Liver (tissue), 9 donors: ENCODE measurements around the gene SPRED1. TPM values are rescaled to one million over a fixed set of nuclear protein-coding genes. Genes with fewer than 3 reads are reported as not detected.

Experiments
- DNase-seq: peaks from one replicate; pipeline ENCODE4 v3.0.0-alpha.2; 2017; ENCODE audit warnings: low spot score
- H3K27ac ChIP-seq, 2 donors: one replicate each; pipeline ENCODE4 v1.7.0; 2013; ENCODE audit warnings: inconsistent platforms in 2 of 2, low read length in 2 of 2, control low read depth in 1 of 2, low read depth in 1 of 2, mild to moderate bottlenecking in 1 of 2
- H3K27me3 ChIP-seq, 4 donors: one replicate each; pipeline versions ENCODE4 v1.6.1 to v1.7.0; 2013; ENCODE audit warnings: low read length in 3 of 4, inconsistent platforms in 1 of 4, mild to moderate bottlenecking in 1 of 4, moderate library complexity in 1 of 4; ENCODE audit not compliant: control insufficient read depth in 4 of 4, insufficient read depth in 4 of 4
- H3K36me3 ChIP-seq, 4 donors: one replicate each; pipeline versions ENCODE4 v1.6.1 to v1.7.0; 2013; ENCODE audit warnings: low read length in 3 of 4, mild to moderate bottlenecking in 3 of 4, low read depth in 1 of 4, moderate library complexity in 1 of 4; ENCODE audit not compliant: control insufficient read depth in 4 of 4, insufficient read depth in 3 of 4
- H3K4me1 ChIP-seq, 4 donors: one replicate each; pipeline versions ENCODE4 v1.6.1 to v1.7.0; 2013; ENCODE audit warnings: low read length in 3 of 4, mild to moderate bottlenecking in 3 of 4, moderate library complexity in 1 of 4; ENCODE audit not compliant: control insufficient read depth in 4 of 4, insufficient read depth in 4 of 4
- H3K4me3 ChIP-seq, 3 donors: one replicate each; pipeline versions ENCODE4 v1.6.1 to v1.7.0; 2013; ENCODE audit warnings: low read length in 3 of 3, control low read depth in 1 of 3, low read depth in 1 of 3, mild to moderate bottlenecking in 1 of 3
- H3K9ac ChIP-seq, 2 donors: one replicate each; pipeline ENCODE4 v1.7.0; 2013; ENCODE audit warnings: low read length in 2 of 2, mild to moderate bottlenecking in 2 of 2, moderate library complexity in 2 of 2, control low read depth in 1 of 2, low read depth in 1 of 2
- H3K9me3 ChIP-seq, 4 donors: one replicate each; pipeline versions ENCODE4 v1.6.1 to v1.7.0; 2013; ENCODE audit warnings: low read length in 3 of 4; ENCODE audit not compliant: control insufficient read depth in 4 of 4
- ATF3 ChIP-seq: IDR thresholded peaks from 2 replicates; pipeline ENCODE4 v1.6.1; 2016; ENCODE audit warnings: antibody characterized with exemption
- EGR1 ChIP-seq, 2 donors: IDR thresholded peaks; 2 replicates each; pipeline ENCODE4 v1.6.1; 2016 to 2018; ENCODE audit warnings: antibody characterized with exemption in 2 of 2, low read depth in 2 of 2
- HNF4A ChIP-seq, 2 donors: conservative IDR thresholded peaks; 2 replicates each; pipeline ENCODE4 v1.6.1; 2016; ENCODE audit warnings: antibody characterized with exemption in 2 of 2, mild to moderate bottlenecking in 2 of 2
- HNF4G ChIP-seq: IDR thresholded peaks from 2 replicates; pipeline ENCODE4 v1.6.1; 2016; ENCODE audit warnings: antibody characterized with exemption
- NR2F2 ChIP-seq: IDR thresholded peaks from 2 replicates; pipeline ENCODE4 v1.6.1; 2016; ENCODE audit warnings: antibody characterized with exemption
- RAD21 ChIP-seq, 2 donors: IDR thresholded peaks; 2 replicates each; pipeline ENCODE4 v1.6.1; 2016; ENCODE audit warnings: antibody characterized with exemption in 2 of 2, mild to moderate bottlenecking in 2 of 2
- REST ChIP-seq: IDR thresholded peaks from 2 replicates; pipeline ENCODE4 v1.6.1; 2016; ENCODE audit warnings: antibody characterized with exemption, mild to moderate bottlenecking
- YY1 ChIP-seq: IDR thresholded peaks from 2 replicates; pipeline ENCODE4 v1.6.1; 2016; ENCODE audit warnings: antibody characterized with exemption, mild to moderate bottlenecking
- ZBTB33 ChIP-seq: IDR thresholded peaks from 2 replicates; pipeline ENCODE4 v1.6.1; 2016; ENCODE audit warnings: antibody characterized with exemption
- WGBS: extraction: QIAGEN DNeasy Blood & Tissue Kit; methylation state at CpG from one replicate; pipeline ENCODE4 v1.1.7; 2013; 5-methylcytosine and 5-hydroxymethylcytosine counted together
- polyA plus RNA-seq, 2 donors: library from polyadenylated mRNA; stranded (reverse) in 1 of 2; unstranded in 1 of 2; fragments of 200-250 nt in 1 of 2; fragments of >200 nt in 1 of 2; fragmentation: Nextera tagmentation in 1 of 2; extraction: Ambion mirVana in 1 of 2; gene quantifications; one replicate each; pipeline versions ENCODE4 v1.2.1 to v1.2.3, GENCODE V29; 2013 to 2015
- total RNA-seq, 2 donors: library from RNA; depleted of rRNA; stranded (reverse); fragments of >200 nt; gene quantifications; one replicate each; pipeline ENCODE4 v1.2.3, GENCODE V29; 2014
- TF ChIP-seq, protein P1 (sequence below): fragments of 150-350 bp; IDR thresholded peaks from 2 replicates; pipeline ENCODE4 v1.5.1; 2017; ENCODE audit warnings: improper control_type of control experiment, low read depth, low read length; ENCODE audit not compliant: missing input control
- donor health status: healthy.
- donor health status: healthy.
- donor health status: healthy.
- donor health status: healthy.
- donor health status: healthy.

SPRED1 gene
- total and polyA plus RNA-seq, 4 donors: 1.2 to 7.7 (median 4.4) TPM

- no peak for DNase-seq
- no peak overlapping the region for H3K4me3 ChIP-seq
Observed at GRCh38 chr15:38377636-38378035, 125.0 kb downstream of the SPRED1 start.

GRCh38 chr15:38378161-38378560, 125.5 kb downstream of the SPRED1 start:
- TF ChIP-seq NR2F2: peak; percentile 44
- no peak for TF ChIP-seq YY1
- TF ChIP-seq ZBTB33: no peak
- H3K4me3 ChIP-seq: no peak overlapping the region
- H3K4me1 ChIP-seq: peaks cover 0 to 3% (median 0%) of the 10 kb centered on the region in 4 donors
- peak overlapping the region in 1 of 2 donors; percentile 58 for H3K27ac ChIP-seq
- H3K9me3 ChIP-seq: no peaks in the 10 kb centered on the region
- peaks cover 0 to 2% (median 0%) of the 10 kb centered on the region in 4 donors for H3K27me3 ChIP-seq
- WGBS: 48% methylated on average over 10 of the region's 10 CpGs
- no peak overlapping the region for H3K9ac ChIP-seq
- H3K36me3 ChIP-seq: no peaks in the 10 kb centered on the region
- no peak for DNase-seq

More at GRCh38 chr15:38377636-38378035, 125.0 kb downstream of the SPRED1 start:
- no peaks in the 10 kb centered on the region for H3K36me3 ChIP-seq
- H3K9me3 ChIP-seq: no peaks in the 10 kb centered on the region
- H3K27me3 ChIP-seq: peaks cover 0 to 2% (median 0%) of the 10 kb centered on the region in 4 donors
- no peak overlapping the region for H3K9ac ChIP-seq
- TF ChIP-seq EGR1 (IDR thresholded peaks at IDR 0.05; ENCODE audit: low read depth in 2 of 2) (no peak), HNF4G (no peak), HNF4A (conservative IDR thresholded peaks at IDR 0.05) (no peak), REST (peak; percentile 40)
- peak overlapping the region in 1 of 2 donors; percentile 58 for H3K27ac ChIP-seq
- 55% methylated on average over 1 of the region's 1 CpG for whole genome bisulfite sequencing
- peaks cover 0 to 3% (median 0%) of the 10 kb centered on the region in 4 donors for H3K4me1 ChIP-seq

DNA sequence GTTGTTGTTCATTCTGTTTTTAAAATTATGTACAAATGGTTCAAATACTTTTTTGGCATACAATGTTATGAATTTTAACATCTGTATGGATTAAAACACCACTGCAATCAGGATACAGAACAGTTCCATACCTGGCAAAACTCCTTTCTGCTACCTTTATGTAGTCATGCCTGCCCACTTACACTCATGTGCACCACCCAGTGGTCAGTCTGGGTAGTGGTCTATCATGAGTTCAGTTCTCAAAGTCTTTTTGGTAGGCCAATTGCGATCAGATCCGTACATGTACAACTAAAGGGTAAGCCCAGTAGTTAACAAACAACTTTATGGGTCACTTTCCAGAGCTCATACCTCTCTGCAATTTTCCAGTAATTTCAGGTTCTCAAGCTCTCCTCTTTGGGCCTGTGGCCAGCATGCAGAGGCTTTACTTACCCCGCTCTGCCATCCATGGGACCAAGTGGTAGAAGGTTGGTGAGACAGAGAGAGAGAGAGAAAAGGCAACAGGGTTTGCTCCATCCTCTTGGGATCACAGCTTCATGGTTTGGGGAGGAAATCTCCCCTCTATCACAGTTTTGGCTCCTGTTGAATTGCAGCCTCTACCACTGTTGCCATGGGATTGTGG, 137.4 kb downstream of the SPRED1 start:
- no peaks in the 10 kb centered on the region for H3K27me3 ChIP-seq
- TF ChIP-seq, protein P1, sequence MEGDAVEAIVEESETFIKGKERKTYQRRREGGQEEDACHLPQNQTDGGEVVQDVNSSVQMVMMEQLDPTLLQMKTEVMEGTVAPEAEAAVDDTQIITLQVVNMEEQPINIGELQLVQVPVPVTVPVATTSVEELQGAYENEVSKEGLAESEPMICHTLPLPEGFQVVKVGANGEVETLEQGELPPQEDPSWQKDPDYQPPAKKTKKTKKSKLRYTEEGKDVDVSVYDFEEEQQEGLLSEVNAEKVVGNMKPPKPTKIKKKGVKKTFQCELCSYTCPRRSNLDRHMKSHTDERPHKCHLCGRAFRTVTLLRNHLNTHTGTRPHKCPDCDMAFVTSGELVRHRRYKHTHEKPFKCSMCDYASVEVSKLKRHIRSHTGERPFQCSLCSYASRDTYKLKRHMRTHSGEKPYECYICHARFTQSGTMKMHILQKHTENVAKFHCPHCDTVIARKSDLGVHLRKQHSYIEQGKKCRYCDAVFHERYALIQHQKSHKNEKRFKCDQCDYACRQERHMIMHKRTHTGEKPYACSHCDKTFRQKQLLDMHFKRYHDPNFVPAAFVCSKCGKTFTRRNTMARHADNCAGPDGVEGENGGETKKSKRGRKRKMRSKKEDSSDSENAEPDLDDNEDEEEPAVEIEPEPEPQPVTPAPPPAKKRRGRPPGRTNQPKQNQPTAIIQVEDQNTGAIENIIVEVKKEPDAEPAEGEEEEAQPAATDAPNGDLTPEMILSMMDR: peak; percentile 79
- TF ChIP-seq RAD21 (IDR thresholded peaks at IDR 0.05) (peak; percentile 79 to 89), ATF3 (no peak)
- no peak overlapping the region for H3K27ac ChIP-seq
- no peaks in the 10 kb centered on the region for H3K9me3 ChIP-seq
- no peak overlapping the region for H3K9ac ChIP-seq
- H3K4me3 ChIP-seq: no peak overlapping the region
- DNase-seq: peak; percentile 72
- no peaks in the 10 kb centered on the region for H3K4me1 ChIP-seq
- WGBS: 52% methylated on average over 3 of the region's 3 CpGs
- H3K36me3 ChIP-seq: no peaks in the 10 kb centered on the region
